GM21528 (cell line): ENCODE measurements around the gene SSBP4.
A peak's percentile ranks its signal among the peaks of the same experiment; 100 is the strongest.
"Not testable (repeated sequence)": the region's sequence is repeated elsewhere in the genome, so short reads cannot be mapped to it uniquely, and the experiment has no call there.

Source experiments
- ATAC-seq: cut with Tn5 transposase; IDR thresholded peaks from one replicate; pipeline ENCODE4 v1.9.1; 2021; ENCODE audit warnings: mild to moderate bottlenecking, moderate library complexity; ENCODE audit not compliant: unreplicated experiment, low FRiP score

Gene SSBP4

DNA sequence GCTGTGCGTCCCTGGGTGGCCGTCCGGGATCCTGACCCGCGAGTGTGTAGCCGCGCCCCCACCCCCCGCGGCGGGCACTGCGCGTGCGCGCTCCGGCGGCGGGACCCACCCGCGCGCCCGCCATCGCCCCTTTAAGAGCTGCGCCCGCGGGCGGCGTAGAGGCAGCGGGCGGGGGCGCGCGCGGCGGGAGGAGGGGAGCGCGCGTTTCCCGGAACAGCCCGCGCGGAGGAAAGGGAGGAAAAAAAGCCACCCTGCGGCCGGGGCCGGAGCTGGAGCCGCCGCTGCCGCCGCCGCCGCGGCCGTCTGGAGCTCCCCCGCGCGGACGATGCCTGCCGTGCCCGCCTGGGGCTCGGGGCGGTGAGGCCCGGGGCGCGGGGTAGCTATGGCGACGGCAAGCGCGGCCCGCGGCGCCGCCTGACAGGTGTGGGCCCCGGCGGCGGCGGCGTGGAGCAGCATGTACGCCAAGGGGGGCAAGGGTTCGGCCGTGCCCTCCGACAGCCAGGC is at the start of gene SSBP4:
TSS of gene SSBP4 (plus strand) at position 204 of the 504 bp plus-strand sequence. CDS start at position 455, 251 bp downstream.
- peak; percentile 37 for ATAC-seq

DNA sequence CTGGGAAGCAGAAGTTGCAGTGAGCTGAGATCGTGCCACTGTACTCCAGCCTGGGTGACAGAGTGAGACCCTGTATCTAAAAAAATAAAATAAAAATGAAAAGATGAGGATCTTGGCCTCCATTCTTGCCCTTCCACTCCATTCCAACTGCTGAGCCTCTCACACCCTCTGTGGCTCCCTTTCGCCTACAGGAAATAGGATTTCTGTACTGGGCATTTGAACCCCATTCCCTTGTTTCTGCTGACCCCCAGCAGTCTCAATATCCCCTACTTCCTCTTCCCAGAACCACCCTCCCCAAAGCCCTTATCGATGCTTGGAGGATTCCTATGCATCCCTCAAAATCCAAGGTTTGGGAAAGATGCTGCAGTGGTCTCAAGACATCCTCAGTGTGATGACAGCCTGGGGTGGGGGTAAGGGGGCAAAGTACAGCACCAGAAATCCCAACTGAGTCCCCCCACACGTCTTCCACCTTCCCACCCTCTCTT is 45.7 kb upstream of the SSBP4 start:
- ATAC-seq = no peak

DNA sequence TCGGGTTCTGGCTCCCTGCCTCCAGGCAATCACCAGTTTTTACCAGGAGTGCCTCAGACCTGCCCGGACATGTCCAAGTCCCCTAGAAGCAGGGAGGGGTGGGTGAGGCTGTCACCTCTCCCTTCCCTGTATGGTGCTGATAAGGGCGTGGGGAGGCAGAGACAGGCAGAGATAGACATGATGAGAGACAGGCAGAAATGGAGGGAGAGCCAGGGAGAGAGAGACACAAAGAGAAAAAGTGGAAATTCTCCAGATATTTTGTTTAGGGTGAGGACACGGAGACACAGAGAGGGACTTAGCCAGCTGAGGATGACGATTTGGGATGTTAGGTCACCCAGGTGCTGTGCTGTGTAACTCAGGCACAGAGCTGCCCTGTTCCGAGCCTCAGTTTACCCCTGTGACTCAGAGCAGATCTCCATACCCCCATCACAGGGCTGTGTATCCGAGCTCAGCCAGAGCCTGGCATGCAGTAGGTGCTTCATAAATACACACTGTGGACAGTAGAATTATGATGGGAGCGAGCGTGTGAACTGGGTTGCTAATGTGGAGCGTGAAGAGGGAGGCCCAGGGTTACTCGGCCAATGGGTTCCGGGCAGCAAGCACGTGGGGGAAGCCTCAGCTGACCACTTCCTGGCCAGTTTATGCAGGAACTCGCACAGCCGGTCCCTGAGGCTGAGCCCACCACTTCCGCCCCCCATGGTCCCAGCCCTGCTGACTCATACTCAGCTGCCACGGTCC is 45.1 kb upstream of the SSBP4 start:
- peak; percentile 52 for ATAC-seq

DNA sequence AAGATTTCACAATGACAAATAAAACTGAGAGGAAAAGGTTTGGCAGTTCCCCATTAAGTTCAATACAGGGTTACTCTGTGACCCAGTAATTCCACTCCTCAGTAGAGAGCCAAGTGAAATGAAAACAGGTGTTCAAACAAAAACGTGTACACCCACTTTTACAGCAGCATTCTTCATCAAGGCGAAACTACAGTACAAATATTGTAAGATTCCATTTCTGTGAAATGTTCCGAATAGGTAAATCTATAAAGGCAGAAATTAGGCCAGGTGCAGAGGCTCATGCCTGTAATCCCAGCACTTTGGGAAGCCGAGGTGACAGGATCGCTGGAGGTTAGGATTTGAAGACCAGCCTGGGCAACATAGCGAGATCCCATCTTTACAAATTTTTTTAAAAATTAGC is 42.2 kb upstream of the SSBP4 start:
- no peak for ATAC-seq

DNA sequence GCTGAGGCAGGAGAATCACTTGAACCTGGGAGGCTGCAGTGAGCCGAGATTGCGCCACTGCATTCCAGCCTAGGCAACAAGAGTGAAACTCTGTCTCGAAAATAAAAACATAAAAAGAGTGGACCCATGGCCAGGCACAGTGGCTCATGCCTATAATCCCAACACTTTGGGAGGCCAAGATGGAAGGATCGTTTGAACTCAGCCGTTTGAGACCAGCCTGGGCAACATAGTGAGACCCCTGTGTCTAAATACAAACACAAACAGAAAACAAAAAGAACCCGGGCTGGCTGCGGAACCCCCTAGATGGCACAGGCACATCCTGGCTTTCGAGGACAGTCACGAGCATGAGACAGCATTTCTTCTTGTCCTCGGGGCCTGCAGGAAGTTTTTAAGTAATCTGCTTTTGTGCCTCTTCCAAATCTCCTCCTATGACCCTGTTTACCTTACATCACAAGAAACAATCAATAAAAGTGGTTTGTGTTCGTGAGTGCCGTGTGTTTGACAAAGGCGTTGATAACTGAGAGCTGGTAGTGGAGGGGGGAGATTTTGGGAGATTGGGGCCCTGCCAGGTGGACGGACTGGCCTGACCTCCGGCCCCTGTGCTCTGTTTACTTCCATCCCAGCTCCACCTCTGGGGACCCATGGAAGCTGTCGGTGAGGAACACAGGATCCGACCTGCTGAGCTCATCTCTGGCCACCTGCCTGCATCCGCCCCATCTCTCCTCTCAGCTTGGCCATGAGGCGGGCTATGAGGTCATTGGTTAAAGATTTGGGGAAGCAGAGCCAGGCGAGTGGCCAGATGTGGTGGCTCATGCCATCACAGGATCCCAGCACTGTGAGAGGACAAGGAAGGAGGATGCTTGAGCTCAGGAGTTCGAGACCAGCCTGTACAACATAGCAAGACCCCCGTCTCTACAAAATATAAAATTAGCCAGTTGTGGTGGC is 39.1 kb upstream of the SSBP4 start:
- no peak for ATAC-seq

DNA sequence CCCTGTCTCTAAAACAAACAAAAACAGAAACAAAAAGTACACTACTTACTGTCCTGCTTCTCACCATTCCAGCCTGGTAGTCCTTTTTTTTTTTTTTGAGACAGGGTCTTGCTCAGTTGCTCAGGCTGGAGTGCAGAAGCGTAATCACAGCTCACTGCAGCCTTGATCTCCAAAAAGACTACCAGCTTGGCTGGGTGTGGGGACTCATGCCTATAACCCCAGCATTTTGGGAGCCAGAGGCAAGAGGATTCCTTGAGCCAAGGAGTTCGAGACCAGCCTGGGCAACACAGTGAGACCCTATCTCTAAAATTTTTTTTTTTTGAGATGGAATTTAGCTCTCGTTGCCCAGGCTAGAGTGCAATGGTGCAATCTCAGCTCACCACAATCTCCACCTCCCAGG is 38.4 kb upstream of the SSBP4 start:
- no peak for ATAC-seq

DNA sequence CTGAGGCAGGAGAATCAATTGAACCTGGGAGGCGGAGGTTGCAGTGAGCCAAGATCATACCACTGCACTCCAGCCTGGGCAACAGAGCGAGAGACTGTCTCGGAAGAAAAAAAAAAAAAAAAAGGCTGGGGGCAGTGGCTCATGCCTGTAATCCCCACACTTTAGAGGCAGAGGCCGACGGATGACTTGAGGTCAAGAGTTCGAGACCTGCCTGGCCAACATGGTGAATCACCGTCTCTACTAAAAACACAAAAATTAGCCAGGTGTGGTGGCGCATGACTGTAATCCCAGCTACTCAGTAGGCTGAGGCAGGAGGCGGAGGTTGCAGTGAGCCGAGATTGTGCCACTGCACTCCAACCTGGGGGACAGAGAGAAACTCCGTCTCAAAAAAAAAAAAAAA is 35.6 kb upstream of the SSBP4 start:
- not testable (repeated sequence) for ATAC-seq

DNA sequence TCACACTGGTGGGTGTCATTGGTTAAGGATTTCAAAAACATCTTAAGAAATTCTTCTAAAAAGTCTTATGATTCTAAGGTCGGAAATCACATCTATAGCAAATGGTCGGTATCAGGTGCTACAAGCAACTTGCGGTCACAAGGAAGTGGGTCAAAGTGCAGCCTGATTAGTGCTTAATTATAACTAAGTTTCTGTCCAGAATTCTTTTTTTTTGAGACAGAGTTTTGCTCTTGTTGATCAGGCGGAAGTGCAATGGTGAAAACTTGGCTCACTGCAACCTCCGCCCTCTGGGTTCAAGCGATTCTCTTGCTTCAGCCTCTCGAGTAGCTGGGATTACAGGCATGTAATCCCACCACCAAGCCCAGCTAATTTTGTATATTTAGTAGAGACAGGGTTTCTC is 34.4 kb upstream of the SSBP4 start:
- ATAC-seq = no peak

DNA sequence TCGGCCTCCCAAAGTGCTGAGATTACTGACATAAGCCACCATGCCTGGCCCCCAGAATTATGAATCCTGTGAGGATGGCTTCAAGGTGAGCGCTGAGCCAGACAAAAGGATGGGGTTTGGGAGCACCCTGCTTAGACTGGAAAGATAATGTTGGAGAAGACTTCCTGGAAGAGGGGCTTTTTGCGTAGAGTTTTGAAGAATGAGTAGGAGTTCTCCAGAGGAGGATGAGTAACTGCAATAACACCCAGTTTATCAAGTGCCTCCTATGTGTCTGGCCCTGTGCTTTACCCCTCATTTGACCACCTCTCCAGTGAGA is 33.9 kb upstream of the SSBP4 start:
- no peak for ATAC-seq

DNA sequence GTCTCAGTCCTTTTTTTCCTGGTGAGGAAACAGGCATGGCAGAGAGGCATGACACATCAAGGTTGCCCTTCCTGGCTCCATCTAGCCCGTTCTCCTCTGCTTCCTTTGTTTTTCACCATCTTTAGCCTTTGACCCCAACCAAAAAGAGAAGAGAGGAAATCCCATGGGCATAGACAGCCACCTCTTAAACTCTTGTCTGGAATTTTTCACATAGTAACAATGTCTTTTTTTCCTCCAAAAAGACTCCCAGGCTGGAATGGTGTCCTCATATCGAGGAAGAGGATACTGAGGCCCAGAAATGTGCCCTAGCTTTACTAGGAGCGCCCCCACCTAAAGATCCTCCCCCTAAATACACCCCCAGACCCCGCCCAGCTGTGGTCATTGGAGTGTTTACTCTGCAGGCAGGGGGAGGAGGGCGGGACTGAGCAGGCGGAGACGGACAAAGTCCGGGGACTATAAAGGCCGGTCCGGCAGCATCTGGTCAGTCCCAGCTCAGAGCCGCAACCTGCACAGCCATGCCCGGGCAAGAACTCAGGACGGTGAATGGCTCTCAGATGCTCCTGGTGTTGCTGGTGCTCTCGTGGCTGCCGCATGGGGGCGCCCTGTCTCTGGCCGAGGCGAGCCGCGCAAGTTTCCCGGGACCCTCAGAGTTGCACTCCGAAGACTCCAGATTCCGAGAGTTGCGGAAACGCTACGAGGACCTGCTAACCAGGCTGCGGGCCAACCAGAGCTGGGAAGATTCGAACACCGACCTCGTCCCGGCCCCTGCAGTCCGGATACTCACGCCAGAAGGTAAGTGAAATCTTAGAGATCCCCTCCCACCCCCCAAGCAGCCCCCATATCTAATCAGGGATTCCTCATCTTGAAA is 33.3 kb upstream of the SSBP4 start, which contains the start of gene GDF15:
TSS of gene GDF15 (plus strand) at position 484 of the 868 bp plus-strand sequence. CDS start at position 516, 32 bp downstream.
- ATAC-seq = no peak

DNA sequence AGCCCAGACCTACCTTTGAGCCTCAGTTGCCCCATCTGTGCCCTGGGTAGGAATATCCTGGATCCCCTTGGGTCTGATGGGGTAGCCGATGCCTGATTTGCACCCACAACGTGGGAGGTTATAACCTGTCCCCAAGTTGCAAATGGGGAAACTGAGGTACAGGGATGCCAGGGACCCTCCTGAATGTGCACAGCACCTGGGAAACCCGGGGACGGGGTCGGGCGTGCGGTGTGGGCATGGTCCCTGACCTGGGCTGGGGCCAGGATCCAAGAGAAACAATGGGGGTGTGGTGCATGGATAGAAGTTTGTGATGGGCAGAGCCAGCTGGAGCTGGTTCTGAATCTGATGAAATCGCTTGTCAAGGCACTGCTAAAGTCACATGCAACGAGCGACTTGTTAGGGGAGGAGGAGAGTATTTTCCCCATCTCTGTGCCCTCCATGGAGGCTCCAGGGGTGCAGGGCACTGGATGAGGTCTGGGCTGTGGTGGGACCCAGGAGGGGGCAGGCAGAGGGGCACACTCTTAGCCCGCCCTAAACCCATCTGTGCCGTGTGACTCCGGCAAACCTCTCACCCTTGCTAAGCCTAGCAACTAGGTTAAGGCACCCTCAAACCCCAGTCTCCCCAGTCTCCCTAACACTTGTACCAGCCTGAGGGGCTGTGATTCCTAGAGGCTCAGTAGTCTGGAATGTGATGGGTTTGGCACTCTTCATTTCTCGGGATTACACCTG is 32.5 kb upstream of the SSBP4 start:
- ATAC-seq = no peak

DNA sequence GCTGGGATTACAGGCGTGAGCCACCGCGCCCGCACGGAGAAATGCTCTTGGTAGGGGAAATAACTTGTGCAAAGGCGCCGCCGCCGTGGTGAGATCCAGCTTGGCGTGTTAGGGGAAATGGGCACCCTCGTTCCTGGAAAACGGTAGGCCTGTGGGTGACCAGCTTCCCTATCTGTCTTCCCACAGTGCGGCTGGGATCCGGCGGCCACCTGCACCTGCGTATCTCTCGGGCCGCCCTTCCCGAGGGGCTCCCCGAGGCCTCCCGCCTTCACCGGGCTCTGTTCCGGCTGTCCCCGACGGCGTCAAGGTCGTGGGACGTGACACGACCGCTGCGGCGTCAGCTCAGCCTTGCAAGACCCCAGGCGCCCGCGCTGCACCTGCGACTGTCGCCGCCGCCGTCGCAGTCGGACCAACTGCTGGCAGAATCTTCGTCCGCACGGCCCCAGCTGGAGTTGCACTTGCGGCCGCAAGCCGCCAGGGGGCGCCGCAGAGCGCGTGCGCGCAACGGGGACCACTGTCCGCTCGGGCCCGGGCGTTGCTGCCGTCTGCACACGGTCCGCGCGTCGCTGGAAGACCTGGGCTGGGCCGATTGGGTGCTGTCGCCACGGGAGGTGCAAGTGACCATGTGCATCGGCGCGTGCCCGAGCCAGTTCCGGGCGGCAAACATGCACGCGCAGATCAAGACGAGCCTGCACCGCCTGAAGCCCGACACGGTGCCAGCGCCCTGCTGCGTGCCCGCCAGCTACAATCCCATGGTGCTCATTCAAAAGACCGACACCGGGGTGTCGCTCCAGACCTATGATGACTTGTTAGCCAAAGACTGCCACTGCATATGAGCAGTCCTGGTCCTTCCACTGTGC is 30.9 kb upstream of the SSBP4 start:
- ATAC-seq = no peak

DNA sequence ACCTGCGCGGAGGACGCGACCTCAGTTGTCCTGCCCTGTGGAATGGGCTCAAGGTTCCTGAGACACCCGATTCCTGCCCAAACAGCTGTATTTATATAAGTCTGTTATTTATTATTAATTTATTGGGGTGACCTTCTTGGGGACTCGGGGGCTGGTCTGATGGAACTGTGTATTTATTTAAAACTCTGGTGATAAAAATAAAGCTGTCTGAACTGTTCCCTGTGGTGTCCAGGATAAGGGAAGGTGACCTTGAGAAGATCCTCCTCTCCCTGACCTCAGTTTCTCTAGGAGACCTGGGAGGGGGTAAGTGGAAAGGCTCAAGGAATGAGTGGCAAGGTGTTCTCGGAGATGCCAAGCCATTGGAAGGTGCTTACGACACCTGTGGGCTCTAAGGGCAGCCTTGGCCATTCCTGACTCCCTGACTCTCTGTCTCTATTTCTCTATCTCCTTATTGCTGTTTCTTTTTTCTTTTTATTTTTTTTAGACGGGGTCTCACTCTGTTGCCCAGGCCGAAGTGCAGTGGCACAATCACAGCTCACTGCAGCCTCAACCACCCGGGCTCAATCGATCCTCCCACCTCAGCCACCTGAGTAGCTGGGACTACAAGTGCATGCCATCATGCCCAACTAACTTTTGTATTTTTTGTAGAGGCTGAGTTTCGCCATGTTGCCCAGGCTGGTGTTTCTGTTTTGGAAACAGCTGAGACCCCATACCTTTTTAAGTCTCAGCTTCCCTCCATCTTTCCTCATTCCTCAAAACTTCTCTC is 30.1 kb upstream of the SSBP4 start:
- ATAC-seq = no peak

DNA sequence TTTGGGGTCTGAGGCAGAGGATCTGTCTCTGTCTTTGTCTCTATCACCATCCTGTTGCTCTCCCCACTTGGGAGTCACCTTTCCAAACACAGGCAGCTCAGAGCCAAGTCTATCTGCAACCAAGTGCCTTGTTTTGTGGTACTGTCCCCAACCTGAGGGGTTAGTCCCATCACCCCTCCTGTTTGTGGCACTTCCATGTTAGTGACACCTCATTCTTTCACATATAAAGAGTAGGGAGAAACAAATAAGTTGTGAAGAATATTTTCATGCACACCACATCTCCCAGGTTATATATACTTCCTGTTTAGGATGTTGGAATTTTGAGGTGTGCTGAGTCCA is 29.5 kb upstream of the SSBP4 start:
- ATAC-seq = no peak

DNA sequence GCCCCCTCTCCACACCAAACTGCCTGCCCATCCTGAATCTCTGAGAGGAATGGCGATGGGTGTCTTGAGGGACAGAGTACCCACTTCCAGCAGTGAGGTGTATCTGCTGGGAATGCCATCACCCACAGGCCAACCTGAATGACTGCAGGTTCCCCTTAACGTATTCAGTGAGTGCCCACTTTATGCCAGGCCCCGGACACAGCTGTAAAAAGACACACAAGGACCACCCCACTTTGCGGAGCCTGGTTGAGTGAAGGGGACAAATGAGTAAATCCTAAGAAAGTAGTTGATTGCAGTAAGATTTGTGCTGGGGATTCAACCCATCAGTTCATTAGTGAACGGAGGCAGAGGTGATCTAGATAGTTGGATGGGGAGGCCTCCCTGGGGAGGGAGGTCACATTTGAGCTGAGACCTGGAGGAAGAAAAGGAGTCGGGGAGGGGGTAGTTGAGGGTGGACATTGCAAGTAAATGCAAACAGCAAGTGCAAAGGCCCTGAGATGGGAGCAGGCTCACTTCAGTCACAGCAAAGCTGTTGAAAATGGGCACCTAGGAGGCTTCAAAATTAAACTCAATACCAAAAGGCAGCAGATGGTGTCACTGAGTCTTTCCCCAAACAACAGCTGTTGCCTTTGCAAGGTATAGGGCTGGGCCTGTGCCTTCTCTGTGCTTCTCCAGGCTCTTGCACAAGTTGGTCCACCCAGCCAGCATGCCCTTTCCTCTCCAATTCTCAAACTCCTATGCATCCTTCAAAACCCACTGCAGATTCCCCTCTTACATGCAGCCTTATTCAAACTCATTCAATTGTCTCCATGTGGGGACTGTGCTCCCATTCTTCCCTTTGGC is 28.9 kb upstream of the SSBP4 start:
- ATAC-seq = no peak

DNA sequence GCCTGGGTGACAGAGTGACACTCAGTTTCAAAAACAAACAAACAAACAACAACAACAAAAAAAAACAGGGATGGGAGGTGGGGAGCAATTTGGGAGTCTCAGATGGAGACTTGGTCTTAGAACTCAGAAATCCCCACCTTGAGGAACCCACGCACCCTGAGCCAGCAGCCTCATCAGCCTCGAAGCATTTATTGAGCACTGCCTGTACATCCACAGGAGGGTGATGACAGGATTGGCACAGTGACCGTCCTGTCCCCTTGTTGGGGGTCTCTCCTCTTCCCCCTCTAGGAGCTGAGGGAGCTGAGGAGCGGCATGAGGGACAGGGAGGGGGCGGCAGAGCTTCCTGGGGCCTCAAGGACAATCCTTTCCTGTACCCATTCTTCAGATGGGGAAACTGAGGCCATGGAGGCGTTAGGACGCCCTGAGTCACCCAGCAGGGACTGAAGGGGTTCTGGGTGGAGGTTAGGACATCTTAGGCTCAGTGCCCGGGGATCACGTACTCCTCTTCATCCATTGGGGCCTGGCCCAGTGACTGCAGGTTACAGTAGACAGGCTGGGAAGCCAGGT is 27.6 kb upstream of the SSBP4 start:
- ATAC-seq = no peak

DNA sequence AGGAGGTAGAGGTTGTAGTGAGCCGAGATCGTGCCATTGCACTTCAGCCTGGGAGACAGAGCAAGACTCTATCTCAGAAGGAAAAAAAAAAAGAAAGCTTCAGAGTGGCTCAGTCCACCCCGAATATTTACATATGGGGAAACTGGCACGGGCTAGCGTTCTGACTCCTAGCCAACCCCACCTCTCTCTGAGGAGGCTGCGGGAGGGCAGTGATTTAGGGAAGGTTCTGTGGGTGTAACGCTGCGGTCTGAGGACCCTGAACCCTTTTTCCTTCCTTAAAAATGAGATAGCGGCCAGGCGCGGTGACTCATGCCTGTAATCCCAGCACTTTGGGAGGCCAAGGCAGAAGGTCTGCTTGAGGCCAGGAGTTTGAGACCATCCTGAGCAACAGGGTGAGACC is 26.8 kb upstream of the SSBP4 start:
- ATAC-seq = no peak
